HG03342 (cell line): Measurements from ENCODE around the gene MAN1C1.

ENCODE experiments used
- ATAC-seq: cut with Tn5 transposase; IDR thresholded peaks from one replicate; pipeline ENCODE4 v1.9.1; 2021; ENCODE audit warnings: mild to moderate bottlenecking, moderate library complexity; ENCODE audit not compliant: unreplicated experiment

The MAN1C1 gene

GRCh38 chr1:25829046-25829445, 212.5 kb downstream of the MAN1C1 start:
- no peak for ATAC-seq

GRCh38 chr1:25831569-25832196, 215.1 kb downstream of the MAN1C1 start:
- no peak for ATAC-seq

- ATAC-seq, result no peak
These were observed 215.9 kb downstream of the MAN1C1 start for GRCh38 chr1:25832336-25833037.

- ATAC-seq, result no peak
These were observed 216.6 kb downstream of the MAN1C1 start for GRCh38 chr1:25833158-25833557.
